GM12878 (cell line): ENCODE measurements around the gene XRN2.

Experiments used
- CHD1 ChIP-seq: IDR thresholded peaks from 2 replicates; pipeline ENCODE4 v1.6.1; 2012; ENCODE audit warnings: low read depth, low read length, improper control_type of control experiment
- CUX1 ChIP-seq: IDR thresholded peaks from 2 replicates; pipeline ENCODE4 v1.6.1; 2012; ENCODE audit warnings: improper control_type of control experiment, low read depth, low read length; ENCODE audit not compliant: insufficient replicate concordance
- EP300 ChIP-seq, 2 experiments: fragments of 150-350 bp in 1 of 2; IDR thresholded peaks; 2 replicates each; pipeline ENCODE4 v1.6.1; 2011 to 2012; ENCODE audit warnings: low read depth in 2 of 2, low read length in 2 of 2, borderline replicate concordance in 1 of 2, improper control_type of control experiment in 1 of 2, inconsistent platforms in 1 of 2; ENCODE audit not compliant: control insufficient read depth in 1 of 2
- EZH2 ChIP-seq: IDR thresholded peaks from 2 replicates; pipeline ENCODE4 v1.6.1; 2012; ENCODE audit warnings: low read depth, mild to moderate bottlenecking, control low read depth, inconsistent platforms, low read length, borderline replicate concordance; ENCODE audit not compliant: control insufficient read depth
- FOXM1 ChIP-seq: IDR thresholded peaks from 2 replicates; pipeline ENCODE4 v1.6.1; 2012; ENCODE audit warnings: low read depth, mild to moderate bottlenecking, inconsistent platforms, low read length, moderate library complexity
- HCFC1 ChIP-seq: fragments of 150-350 bp; IDR thresholded peaks from 2 replicates; pipeline ENCODE4 v1.6.1; 2014; ENCODE audit warnings: low read length
- NR2C2 ChIP-seq: IDR thresholded peaks from 2 replicates; pipeline ENCODE4 v1.6.1; 2011; ENCODE audit warnings: borderline replicate concordance, low read depth; ENCODE audit not compliant: control insufficient read depth, insufficient read length
- POLR2AphosphoS5 ChIP-seq: IDR thresholded peaks from 2 replicates; pipeline ENCODE4 v1.6.1; 2011; ENCODE audit warnings: mild to moderate bottlenecking, low read length, inconsistent platforms
- RFX5 ChIP-seq: IDR thresholded peaks from 2 replicates; pipeline ENCODE4 v1.6.1; 2011; ENCODE audit warnings: low read depth, low read length, improper control_type of control experiment
- SUZ12 ChIP-seq: fragments of 200-600 bp; sonication (generic); IDR thresholded peaks from one replicate; pipeline ENCODE4 v1.6.1; 2018; ENCODE audit warnings: antibody characterized with exemption, mild to moderate bottlenecking; ENCODE audit not compliant: unreplicated experiment
- TCF12 ChIP-seq: IDR thresholded peaks from 2 replicates; pipeline ENCODE4 v1.6.1; 2011; ENCODE audit warnings: low read depth, mild to moderate bottlenecking, low read length
- TF ChIP-seq, protein P1 (sequence below), 3 experiments: IDR thresholded peaks in 2 of 3; conservative IDR thresholded peaks in 1 of 3; 2 replicates each; pipeline ENCODE4 v1.5.1; 2011; ENCODE audit warnings: low read depth in 3 of 3, low read length in 3 of 3, mild to moderate bottlenecking in 3 of 3, control low read depth in 2 of 3, moderate library complexity in 2 of 3, inconsistent platforms in 1 of 3, mixed read lengths in 1 of 3; ENCODE audit not compliant: control insufficient read depth in 2 of 3, insufficient read depth in 1 of 3; ENCODE audit errors: extremely low read depth in 1 of 3
- TF ChIP-seq, protein P2 (sequence below): IDR thresholded peaks from 2 replicates; pipeline ENCODE4 v1.6.1; 2011; ENCODE audit warnings: low read depth, mild to moderate bottlenecking, low read length, moderate library complexity, borderline replicate concordance; ENCODE audit errors: extremely low read depth

DNA sequence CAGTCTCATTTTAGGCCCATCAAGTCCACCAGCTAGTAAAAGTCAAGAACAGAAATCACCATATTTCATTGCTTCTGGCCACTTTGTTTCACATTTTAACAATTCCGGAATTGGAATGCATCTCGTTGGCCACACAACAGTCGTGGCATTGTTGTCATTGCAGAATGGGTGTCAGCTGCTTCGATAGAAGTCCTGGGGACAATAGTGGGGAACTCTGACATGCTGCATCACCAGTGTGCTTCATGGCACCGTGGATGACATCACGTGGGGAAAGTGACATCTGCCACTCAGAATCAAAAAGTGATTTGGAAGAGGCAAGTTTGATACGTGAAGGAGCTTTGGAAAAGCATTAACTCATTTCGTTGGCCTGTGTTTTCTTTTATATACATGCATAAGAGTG lies 43.8 kb upstream of the XRN2 start:
- TF ChIP-seq CUX1 (no peak), FOXM1 (no peak), HCFC1 (no peak), RFX5 (no peak), SUZ12 (no peak), NR2C2 (no peak), CHD1 (no peak), POLR2AphosphoS5 (no peak), EZH2 (no peak), EP300 (IDR thresholded peaks at IDR 0.05; ENCODE audit: borderline replicate concordance in 1 of 2, control insufficient read depth in 1 of 2, low read depth in 2 of 2, low read length in 2 of 2) (no peak), TCF12 (no peak)
- TF ChIP-seq, protein P1, sequence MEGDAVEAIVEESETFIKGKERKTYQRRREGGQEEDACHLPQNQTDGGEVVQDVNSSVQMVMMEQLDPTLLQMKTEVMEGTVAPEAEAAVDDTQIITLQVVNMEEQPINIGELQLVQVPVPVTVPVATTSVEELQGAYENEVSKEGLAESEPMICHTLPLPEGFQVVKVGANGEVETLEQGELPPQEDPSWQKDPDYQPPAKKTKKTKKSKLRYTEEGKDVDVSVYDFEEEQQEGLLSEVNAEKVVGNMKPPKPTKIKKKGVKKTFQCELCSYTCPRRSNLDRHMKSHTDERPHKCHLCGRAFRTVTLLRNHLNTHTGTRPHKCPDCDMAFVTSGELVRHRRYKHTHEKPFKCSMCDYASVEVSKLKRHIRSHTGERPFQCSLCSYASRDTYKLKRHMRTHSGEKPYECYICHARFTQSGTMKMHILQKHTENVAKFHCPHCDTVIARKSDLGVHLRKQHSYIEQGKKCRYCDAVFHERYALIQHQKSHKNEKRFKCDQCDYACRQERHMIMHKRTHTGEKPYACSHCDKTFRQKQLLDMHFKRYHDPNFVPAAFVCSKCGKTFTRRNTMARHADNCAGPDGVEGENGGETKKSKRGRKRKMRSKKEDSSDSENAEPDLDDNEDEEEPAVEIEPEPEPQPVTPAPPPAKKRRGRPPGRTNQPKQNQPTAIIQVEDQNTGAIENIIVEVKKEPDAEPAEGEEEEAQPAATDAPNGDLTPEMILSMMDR (IDR thresholded peaks at IDR 0.05 in 2 of 3, conservative IDR thresholded peaks at IDR 0.05 in 1 of 3; ENCODE audit: control insufficient read depth in 2 of 3, extremely low read depth in 1 of 3, insufficient read depth in 1 of 3, low read depth in 3 of 3, low read length in 3 of 3) = no peak
- TF ChIP-seq, protein P2, sequence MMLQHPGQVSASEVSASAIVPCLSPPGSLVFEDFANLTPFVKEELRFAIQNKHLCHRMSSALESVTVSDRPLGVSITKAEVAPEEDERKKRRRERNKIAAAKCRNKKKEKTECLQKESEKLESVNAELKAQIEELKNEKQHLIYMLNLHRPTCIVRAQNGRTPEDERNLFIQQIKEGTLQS = no peak
